ENCODE data around the gene VTI1B. TPM values are rescaled to one million over a fixed set of nuclear protein-coding genes. Genes with fewer than 3 reads are reported as not detected.
A peak's percentile ranks its signal among the peaks of the same experiment; 100 is the strongest.

The VTI1B gene
- total and polyA plus RNA-seq, 2 of the 4 experiments (the other 2 are of a cell fraction), result 61.8 to 90.2 TPM

DNA sequence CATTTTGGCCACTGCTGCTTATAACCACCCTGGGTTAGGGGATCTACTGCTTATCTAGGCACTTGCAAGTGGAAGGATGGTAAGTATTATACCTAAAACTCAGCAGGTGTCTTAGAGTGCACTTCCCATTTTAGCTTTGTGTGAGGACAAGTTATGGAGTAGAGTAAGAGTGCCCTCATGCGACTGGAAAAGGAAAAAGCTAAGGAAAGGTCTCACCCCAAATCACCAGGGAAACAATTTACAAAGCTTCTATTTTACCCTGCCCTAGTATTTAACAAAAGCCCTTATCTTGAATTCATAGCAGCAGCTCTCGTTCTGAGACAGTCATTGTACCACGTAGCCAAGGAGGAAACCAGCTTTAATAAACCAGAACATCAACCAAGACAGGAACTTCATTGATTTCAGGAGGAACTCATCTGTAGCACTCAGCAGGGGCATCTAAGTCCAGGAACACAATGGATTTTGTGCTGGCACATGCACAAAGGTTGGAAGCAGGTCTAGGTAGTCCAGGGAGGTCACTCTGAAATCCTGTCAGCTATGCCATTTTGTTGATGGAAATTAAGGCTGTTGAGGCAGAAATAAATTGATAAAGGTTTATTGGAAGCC lies 30.2 kb upstream of the VTI1B start:
- H3K56ac ChIP-seq (ENCODE audit: extremely low read depth, insufficient read depth, low read length), result no peak overlapping the region
- peak; percentile 87 for ATAC-seq (ENCODE audit: low read depth)
- H2BK15ac ChIP-seq (ENCODE audit: low read depth, low read length), result no peak overlapping the region
- no peak overlapping the region for H2BK20ac ChIP-seq (ENCODE audit: low read depth, low read length)
- no peaks in the 10 kb centered on the region for H3K36me3 ChIP-seq (ENCODE audit: control insufficient read depth, insufficient read depth, low read length)
- no peak overlapping the region for H2BK5ac ChIP-seq (ENCODE audit: low read depth, low read length, poor library complexity, severe bottlenecking)
- H3K9ac ChIP-seq (ENCODE audit: low read depth, low read length), result no peak overlapping the region
- DNase-seq, result peak; percentile 54
- no peaks in the 10 kb centered on the region for H3K4me1 ChIP-seq (ENCODE audit: control insufficient read depth, insufficient read depth, low read length)
- H3K9me1 ChIP-seq (ENCODE audit: insufficient read depth, low read length), result no peaks in the 10 kb centered on the region
- peaks cover 4% of the 10 kb centered on the region for H3K27me3 ChIP-seq (ENCODE audit: control insufficient read depth, insufficient read depth, low read length)
- BruUV-seq (replicated peaks), result no TSS peak
- no peaks in the 10 kb centered on the region for H3K79me1 ChIP-seq (ENCODE audit: low read depth in 1 of 2, low read length in 2 of 2)
- H3K4ac ChIP-seq (ENCODE audit: low read depth, low read length), result no peak overlapping the region
- H4K91ac ChIP-seq (ENCODE audit: insufficient read depth, low read depth, low read length), result no peak overlapping the region
- H4K5ac ChIP-seq (ENCODE audit: low read depth, low read length), result no peak overlapping the region
- no peak overlapping the region for H3K14ac ChIP-seq (replicated peaks; ENCODE audit: low read depth, low read length)
- H2AK5ac ChIP-seq (ENCODE audit: low read depth, low read length), result no peak overlapping the region
- H4K20me1 ChIP-seq (ENCODE audit: insufficient read depth, low read length), result no peaks in the 10 kb centered on the region
- dilution Hi-C loops (cut with HindIII; ENCODE audit: low sequenced_read_pairs, unreplicated experiment) (no loop called here), intact Hi-C loops (cut with micrococcal nuclease) (loop anchor here (1.0 kb wide), 3 partner anchors 86 to 277 kb away; no protein-coding TSS in a partner anchor), in situ Hi-C loops (cut with MboI; ENCODE audit: low sequenced_read_pairs) (loop anchor here (5.0 to 25.0 kb wide), 2 partner anchors 117 to 267 kb away; no protein-coding TSS in a partner anchor)
- no peak overlapping the region for H3K4me3 ChIP-seq (ENCODE audit: insufficient read depth, low read depth, low read length)
- ChIA-PET CTCF (interaction anchor here (0.5 to 2.8 kb wide), 32 partner anchors 8 to 320 kb away, joined by 3 to 38 read pairs (median 4); partner anchors contain the start of genes ARG2, PLEKHH1 and RDH11), POLR2A (ENCODE audit: unreplicated experiment) (no interaction called here)
- no peak overlapping the region for H3K4me2 ChIP-seq (ENCODE audit: low read depth, low read length)
- no CpG with 5 or more reads among the region's 3 CpGs for WGBS, 2 experiments (ENCODE audit: extremely low coverage in 2 of 2, insufficient read length in 1 of 2)
- TF ChIP-seq, protein P1, sequence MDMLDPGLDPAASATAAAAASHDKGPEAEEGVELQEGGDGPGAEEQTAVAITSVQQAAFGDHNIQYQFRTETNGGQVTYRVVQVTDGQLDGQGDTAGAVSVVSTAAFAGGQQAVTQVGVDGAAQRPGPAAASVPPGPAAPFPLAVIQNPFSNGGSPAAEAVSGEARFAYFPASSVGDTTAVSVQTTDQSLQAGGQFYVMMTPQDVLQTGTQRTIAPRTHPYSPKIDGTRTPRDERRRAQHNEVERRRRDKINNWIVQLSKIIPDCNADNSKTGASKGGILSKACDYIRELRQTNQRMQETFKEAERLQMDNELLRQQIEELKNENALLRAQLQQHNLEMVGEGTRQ (IDR thresholded peaks at IDR 0.05; ENCODE audit: low read depth, low read length), result no peak
- TF ChIP-seq CHD1 (IDR thresholded peaks at IDR 0.05; ENCODE audit: low read depth, low read length) (no peak), RAD21 (IDR thresholded peaks at IDR 0.05; ENCODE audit: low read length) (peak; percentile 89), NFE2L2 (IDR thresholded peaks at IDR 0.05; ENCODE audit: low read depth, low read length) (no peak), SMC3 (IDR thresholded peaks at IDR 0.05; ENCODE audit: low read depth, low read length) (peak; percentile 79)
- TF ChIP-seq, protein P2, sequence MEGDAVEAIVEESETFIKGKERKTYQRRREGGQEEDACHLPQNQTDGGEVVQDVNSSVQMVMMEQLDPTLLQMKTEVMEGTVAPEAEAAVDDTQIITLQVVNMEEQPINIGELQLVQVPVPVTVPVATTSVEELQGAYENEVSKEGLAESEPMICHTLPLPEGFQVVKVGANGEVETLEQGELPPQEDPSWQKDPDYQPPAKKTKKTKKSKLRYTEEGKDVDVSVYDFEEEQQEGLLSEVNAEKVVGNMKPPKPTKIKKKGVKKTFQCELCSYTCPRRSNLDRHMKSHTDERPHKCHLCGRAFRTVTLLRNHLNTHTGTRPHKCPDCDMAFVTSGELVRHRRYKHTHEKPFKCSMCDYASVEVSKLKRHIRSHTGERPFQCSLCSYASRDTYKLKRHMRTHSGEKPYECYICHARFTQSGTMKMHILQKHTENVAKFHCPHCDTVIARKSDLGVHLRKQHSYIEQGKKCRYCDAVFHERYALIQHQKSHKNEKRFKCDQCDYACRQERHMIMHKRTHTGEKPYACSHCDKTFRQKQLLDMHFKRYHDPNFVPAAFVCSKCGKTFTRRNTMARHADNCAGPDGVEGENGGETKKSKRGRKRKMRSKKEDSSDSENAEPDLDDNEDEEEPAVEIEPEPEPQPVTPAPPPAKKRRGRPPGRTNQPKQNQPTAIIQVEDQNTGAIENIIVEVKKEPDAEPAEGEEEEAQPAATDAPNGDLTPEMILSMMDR (conservative IDR thresholded peaks at IDR 0.05; ENCODE audit: low read depth, low read length), result peak; percentile 83
- H2AK9ac ChIP-seq (replicated peaks; ENCODE audit: low read depth, low read length, poor library complexity), result no peak overlapping the region
- no peak overlapping the region for H2AFZ ChIP-seq (replicated peaks; ENCODE audit: low read length, poor library complexity)
- H3K18ac ChIP-seq (ENCODE audit: low read depth, low read length), result no peak overlapping the region
- no peaks in the 10 kb centered on the region; the same call in 1 of the 2 replicates for H3K9me3 ChIP-seq (ENCODE audit: control insufficient read depth, insufficient read depth, low read length)
- no peak overlapping the region for H3K27ac ChIP-seq (ENCODE audit: insufficient read depth, low read length)
- H2BK120ac ChIP-seq (ENCODE audit: low read depth, low read length), result no peak overlapping the region
- no peak overlapping the region for H4K8ac ChIP-seq (ENCODE audit: low read depth in 2 of 2, low read length in 2 of 2)
- no peak overlapping the region for H3K23ac ChIP-seq (ENCODE audit: low read depth, low read length)

All from IMR-90 (cell line).